ENCODE data around the gene RELT. TPM values are rescaled to one million over a fixed set of nuclear protein-coding genes. Genes with fewer than 3 reads are reported as not detected.

RELT gene
- total and polyA plus RNA-seq, 9 donors: 3.2 to 4.3 (median 3.7) TPM

DNA sequence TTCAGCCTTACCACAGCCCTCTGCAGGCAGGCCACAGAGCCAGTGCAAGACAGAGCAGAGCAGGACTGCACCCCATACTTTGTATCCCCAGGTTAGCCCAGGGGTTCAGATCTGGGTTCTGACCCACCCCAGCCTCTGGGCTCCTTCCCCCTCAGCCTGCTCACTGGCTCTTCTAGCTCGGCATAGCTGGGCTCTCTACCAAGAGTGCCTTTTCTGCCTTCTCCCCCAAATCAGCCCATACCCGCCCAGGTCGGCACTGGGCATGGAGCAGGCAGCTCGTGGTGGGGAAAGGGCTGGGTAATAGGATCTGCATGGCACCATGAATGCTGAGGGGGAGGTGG, 8.3 kb downstream of the RELT start:
- Histone ChIP-seq H3K4me3 (ENCODE audit: low read length) (no peak overlapping the region), H3K4me1 (ENCODE audit: control insufficient read depth, insufficient read depth, low read length) (peaks cover 98% of the 10 kb centered on the region), H3K27me3 (ENCODE audit: control insufficient read depth, insufficient read depth, low read length) (no peaks in the 10 kb centered on the region)

DNA sequence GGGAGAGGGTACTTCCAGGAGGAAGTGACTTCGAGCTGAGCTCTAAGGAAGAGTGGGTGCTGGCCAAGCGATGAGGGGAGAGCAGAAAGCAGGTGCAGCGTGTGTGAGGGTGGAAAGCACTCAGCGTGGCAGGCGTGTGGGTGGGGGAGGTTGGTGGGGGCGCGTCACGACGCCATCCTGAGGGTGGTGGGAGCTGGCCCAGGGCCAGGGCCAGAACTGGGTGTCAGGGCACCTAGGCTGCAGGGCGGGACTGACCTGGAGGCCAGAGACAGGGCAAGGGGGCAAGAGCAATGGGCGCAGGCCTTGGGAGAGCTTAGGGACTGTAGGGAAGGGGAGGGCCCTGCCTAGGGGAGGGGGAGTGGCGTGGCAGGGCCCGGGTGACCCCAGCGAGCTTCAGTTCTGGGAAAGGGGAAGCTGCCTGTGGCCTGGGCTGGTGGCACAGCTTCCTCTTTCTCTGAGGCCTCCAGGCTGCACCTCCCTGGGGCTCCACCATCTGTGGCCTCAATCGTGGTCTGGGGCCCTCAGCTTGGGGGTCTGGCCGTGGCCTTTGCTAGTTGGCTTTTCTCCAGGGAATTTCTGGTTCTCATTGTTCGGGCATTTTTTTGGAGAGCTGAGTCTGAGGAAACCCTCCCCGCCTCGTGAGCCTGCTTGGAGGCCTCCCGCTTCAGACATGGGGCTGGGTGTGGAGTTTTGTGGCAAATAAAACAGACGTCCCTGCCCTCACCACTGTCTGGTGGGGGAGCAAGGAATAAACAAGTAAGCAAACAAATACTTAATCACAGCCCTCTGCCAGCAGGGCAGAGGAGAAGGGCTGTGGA, 8.9 kb downstream of the RELT start:
- peaks cover 3% of the 10 kb centered on the region for H3K36me3 ChIP-seq (ENCODE audit: control insufficient read depth, insufficient read depth, low read length)
- DNase-seq: peak; percentile 76
- peaks cover 97% of the 10 kb centered on the region for H3K4me1 ChIP-seq (ENCODE audit: control insufficient read depth, insufficient read depth, low read length)
- peak overlapping the region; percentile 63 for H3K27ac ChIP-seq (ENCODE audit: low read length)
- H3K27me3 ChIP-seq (ENCODE audit: control insufficient read depth, insufficient read depth, low read length): no peaks in the 10 kb centered on the region
- no peaks in the 10 kb centered on the region for H3K9me3 ChIP-seq (replicated peaks; ENCODE audit: control insufficient read depth, low read depth, low read length)
- 65% methylated on average over 14 of the region's 21 CpGs for WGBS (ENCODE audit: insufficient coverage)
- H3K4me3 ChIP-seq (ENCODE audit: low read length): no peak overlapping the region

More for the DNA sequence above, 8.3 kb downstream of the RELT start:
- Histone ChIP-seq H3K27ac (ENCODE audit: low read length) (no peak overlapping the region), H3K9me3 (replicated peaks; ENCODE audit: control insufficient read depth, low read depth, low read length) (no peaks in the 10 kb centered on the region), H3K36me3 (ENCODE audit: control insufficient read depth, insufficient read depth, low read length) (peaks cover 2% of the 10 kb centered on the region)
- no peak for DNase-seq
- 43% methylated on average over 1 of the region's 4 CpGs for WGBS (ENCODE audit: insufficient coverage)

DNA sequence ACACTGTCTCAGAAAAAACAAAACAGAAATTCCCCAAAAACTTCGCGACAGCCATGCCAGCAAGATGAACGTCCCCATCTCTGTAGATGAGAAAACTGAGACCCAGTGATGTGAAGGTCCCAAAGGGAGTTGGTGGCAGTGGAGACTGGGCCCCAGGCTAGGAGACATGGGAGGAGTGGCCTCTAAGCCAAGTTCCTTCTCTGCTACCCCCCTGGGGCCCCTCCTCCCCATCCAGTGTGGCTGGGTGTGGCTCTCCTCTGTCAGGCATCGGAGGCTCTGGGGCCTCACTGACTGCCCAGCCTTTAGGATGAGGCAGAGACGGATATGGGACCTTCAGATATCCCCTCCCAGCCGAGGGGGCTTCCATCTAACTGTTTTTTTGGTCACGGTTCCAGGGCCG, 9.8 kb downstream of the RELT start:
- H3K4me1 ChIP-seq (ENCODE audit: control insufficient read depth, insufficient read depth, low read length): peaks cover 93% of the 10 kb centered on the region
- H3K36me3 ChIP-seq (ENCODE audit: control insufficient read depth, insufficient read depth, low read length): peaks cover 3% of the 10 kb centered on the region
- no peaks in the 10 kb centered on the region for H3K27me3 ChIP-seq (ENCODE audit: control insufficient read depth, insufficient read depth, low read length)
- WGBS (ENCODE audit: insufficient coverage): 47% methylated on average over 4 of the region's 8 CpGs
- no peaks in the 10 kb centered on the region for H3K9me3 ChIP-seq (replicated peaks; ENCODE audit: control insufficient read depth, low read depth, low read length)
- no peak overlapping the region for H3K4me3 ChIP-seq (ENCODE audit: low read length)
- peak overlapping the region; percentile 63 for H3K27ac ChIP-seq (ENCODE audit: low read length)
- peak; percentile 55 for DNase-seq

DNA sequence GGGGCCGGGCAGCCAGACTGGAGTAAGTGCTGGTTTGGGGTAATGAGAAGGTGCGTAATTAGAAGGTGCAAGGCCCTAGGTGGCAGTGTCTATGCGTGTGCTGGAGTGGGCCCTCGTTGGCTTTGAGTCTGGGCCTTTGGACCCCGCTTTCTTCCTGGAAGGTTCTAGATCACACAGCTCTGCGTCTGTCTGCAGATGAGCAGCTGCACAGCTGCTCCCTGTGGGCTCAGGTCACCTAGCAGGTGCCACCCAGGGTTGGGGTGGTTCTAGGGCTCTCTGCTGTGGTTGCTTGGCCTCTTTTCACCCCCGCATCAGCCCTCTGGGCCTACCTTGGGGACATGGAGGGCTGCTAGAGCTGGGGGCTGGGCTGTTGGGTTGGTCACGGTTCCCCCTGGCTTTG, 10.3 kb downstream of the RELT start:
- Histone ChIP-seq H3K4me1 (ENCODE audit: control insufficient read depth, insufficient read depth, low read length) (peaks cover 88% of the 10 kb centered on the region), H3K9me3 (replicated peaks; ENCODE audit: control insufficient read depth, low read depth, low read length) (no peaks in the 10 kb centered on the region), H3K36me3 (ENCODE audit: control insufficient read depth, insufficient read depth, low read length) (peaks cover 3% of the 10 kb centered on the region), H3K27ac (ENCODE audit: low read length) (peak overlapping the region; percentile 55), H3K4me3 (ENCODE audit: low read length) (no peak overlapping the region), H3K27me3 (ENCODE audit: control insufficient read depth, insufficient read depth, low read length) (no peaks in the 10 kb centered on the region)
- no peak for DNase-seq
- 93% methylated on average over 5 of the region's 8 CpGs for WGBS (ENCODE audit: insufficient coverage)

DNA sequence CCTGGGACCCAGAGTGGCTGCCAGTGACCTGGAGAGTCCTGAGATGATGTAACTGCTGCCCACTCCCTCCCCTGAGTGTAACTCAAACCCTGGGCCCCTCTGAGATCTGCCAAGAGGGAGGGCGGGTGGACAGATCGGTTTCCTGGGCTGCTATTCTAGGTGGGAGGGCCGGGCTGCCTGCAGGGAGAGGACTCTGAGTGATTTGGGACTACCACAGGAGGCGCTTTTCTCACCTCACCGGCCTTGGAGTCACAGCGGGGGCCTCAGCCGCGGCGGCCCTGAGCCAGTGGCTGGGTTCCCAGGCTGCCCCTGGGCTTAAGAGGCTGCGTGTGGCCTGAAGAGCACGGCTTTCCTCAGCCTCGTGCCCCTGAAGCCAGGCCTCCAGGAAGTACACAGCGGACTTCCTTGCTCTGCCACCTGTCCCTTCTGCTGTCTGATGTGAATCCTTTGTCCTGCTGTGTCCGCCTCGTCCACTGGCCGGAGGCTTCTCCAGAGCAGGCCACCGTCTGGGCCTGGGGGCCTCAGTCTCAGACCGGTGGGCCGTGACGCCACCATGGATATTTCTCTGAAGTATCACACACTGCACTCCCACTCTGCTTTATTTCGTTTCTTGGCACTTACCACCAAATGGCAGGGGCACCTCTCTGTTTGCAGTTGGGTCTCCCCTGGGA, 11.5 kb downstream of the RELT start:
- peak; percentile 63 for DNase-seq
- Histone ChIP-seq H3K27ac (ENCODE audit: low read length) (peak overlapping the region; percentile 74), H3K4me3 (ENCODE audit: low read length) (no peak overlapping the region), H3K9me3 (replicated peaks; ENCODE audit: control insufficient read depth, low read depth, low read length) (no peaks in the 10 kb centered on the region), H3K27me3 (ENCODE audit: control insufficient read depth, insufficient read depth, low read length) (no peaks in the 10 kb centered on the region), H3K4me1 (ENCODE audit: control insufficient read depth, insufficient read depth, low read length) (peaks cover 76% of the 10 kb centered on the region), H3K36me3 (ENCODE audit: control insufficient read depth, insufficient read depth, low read length) (peaks cover 3% of the 10 kb centered on the region)
- 41% methylated on average over 16 of the region's 21 CpGs for WGBS (ENCODE audit: insufficient coverage)

DNA sequence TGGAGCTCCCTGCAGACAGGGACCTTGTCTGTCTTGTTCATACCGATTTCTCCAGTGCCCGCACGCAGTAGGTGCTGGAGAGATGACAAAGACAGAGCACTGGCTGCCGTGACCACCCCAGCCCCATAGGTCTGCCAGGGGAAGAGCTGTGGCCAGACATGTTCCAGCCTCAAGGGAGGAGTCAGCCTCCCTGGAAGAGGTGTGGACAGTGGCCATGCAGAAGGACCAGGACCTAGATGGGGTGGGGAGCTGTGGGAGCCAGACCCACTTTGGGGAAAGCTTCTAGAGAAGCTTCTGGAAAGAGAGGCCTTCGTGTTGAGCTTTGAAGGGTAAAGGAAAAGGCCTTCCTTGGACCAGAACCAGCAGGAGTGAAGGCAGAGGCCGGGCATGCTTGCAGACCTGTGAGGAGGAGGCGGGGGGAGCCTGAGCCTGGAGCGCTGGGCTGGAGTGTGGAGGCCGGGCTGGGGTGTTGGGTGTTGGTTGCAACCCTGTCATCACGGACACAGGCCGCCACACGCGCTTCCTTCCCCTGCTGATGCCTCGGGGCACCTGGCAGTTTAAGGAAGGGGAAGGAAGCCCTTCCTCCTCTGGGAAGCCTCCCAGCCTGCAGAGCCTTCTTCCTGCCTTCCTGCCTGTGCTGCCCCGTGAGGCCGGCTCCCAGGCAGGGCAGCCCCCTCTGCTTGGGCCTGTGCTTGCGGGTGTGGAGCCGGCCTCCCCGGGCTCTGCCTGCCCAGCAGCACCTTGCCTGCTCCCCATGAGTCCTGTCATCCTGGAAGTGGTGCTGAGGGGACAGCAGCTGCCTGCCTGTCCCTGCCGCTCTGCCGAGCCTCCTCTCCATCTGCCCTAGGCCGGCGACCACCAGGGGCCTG, 12.3 kb downstream of the RELT start:
- 51% methylated on average over 18 of the region's 23 CpGs for WGBS (ENCODE audit: insufficient coverage)
- no peak overlapping the region for H3K4me3 ChIP-seq (ENCODE audit: low read length)
- no peaks in the 10 kb centered on the region for H3K27me3 ChIP-seq (ENCODE audit: control insufficient read depth, insufficient read depth, low read length)
- H3K27ac ChIP-seq (ENCODE audit: low read length): peak overlapping the region; percentile 74
- H3K9me3 ChIP-seq (replicated peaks; ENCODE audit: control insufficient read depth, low read depth, low read length): no peaks in the 10 kb centered on the region
- peak; percentile 67 for DNase-seq
- peaks cover 68% of the 10 kb centered on the region for H3K4me1 ChIP-seq (ENCODE audit: control insufficient read depth, insufficient read depth, low read length)
- peaks cover 3% of the 10 kb centered on the region for H3K36me3 ChIP-seq (ENCODE audit: control insufficient read depth, insufficient read depth, low read length)

DNA sequence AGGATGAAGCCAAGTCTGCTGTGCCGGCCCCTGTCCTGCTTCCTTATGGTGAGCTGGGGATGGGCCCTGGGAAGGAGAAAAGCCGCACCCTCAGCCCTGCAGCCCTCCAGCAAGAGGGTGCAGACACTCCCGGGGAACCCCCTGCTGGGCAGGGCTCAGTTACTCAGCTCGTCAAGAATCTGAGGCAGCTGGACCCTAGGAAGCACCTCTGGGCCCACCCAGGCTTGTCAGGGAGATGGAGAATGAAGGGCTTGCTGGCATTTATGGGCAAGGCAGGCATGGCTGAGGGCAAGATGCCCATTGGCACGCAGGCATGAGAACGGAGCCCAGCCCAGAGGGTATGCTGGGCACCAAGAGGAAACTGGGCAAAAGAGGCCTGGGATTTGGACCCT, 12.9 kb downstream of the RELT start:
- peaks cover 3% of the 10 kb centered on the region for H3K36me3 ChIP-seq (ENCODE audit: control insufficient read depth, insufficient read depth, low read length)
- H3K27me3 ChIP-seq (ENCODE audit: control insufficient read depth, insufficient read depth, low read length): no peaks in the 10 kb centered on the region
- DNase-seq: no peak
- H3K4me3 ChIP-seq (ENCODE audit: low read length): no peak overlapping the region
- no peak overlapping the region for H3K27ac ChIP-seq (ENCODE audit: low read length)
- peaks cover 62% of the 10 kb centered on the region for H3K4me1 ChIP-seq (ENCODE audit: control insufficient read depth, insufficient read depth, low read length)
- no peaks in the 10 kb centered on the region for H3K9me3 ChIP-seq (replicated peaks; ENCODE audit: control insufficient read depth, low read depth, low read length)
- 58% methylated on average over 4 of the region's 6 CpGs for WGBS (ENCODE audit: insufficient coverage)

DNA sequence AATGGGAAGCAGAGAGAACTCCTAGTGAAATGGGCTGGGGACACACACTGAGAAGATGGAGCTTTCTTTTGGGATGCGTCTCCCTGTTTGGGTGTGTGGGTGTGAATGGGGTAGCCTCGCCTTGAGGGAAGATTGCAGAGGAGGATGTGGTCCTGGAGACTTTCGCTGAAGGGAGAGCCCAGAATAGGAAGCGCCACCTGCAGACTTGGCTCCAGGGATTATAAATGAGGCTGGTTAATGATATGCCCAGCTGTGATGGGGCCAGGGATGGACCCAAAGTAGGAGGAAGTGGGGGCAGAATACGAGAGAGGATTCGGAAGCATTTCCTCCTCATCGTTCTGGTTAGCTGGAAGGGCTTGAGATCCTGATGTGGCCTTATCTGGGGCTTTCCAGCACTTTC, 13.7 kb downstream of the RELT start:
- H3K27ac ChIP-seq (ENCODE audit: low read length): no peak overlapping the region
- H3K4me1 ChIP-seq (ENCODE audit: control insufficient read depth, insufficient read depth, low read length): peaks cover 54% of the 10 kb centered on the region
- WGBS (ENCODE audit: insufficient coverage): 72% methylated on average over 4 of the region's 7 CpGs
- peaks cover 6% of the 10 kb centered on the region for H3K36me3 ChIP-seq (ENCODE audit: control insufficient read depth, insufficient read depth, low read length)
- no peak overlapping the region for H3K4me3 ChIP-seq (ENCODE audit: low read length)
- no peak for DNase-seq
- no peaks in the 10 kb centered on the region for H3K27me3 ChIP-seq (ENCODE audit: control insufficient read depth, insufficient read depth, low read length)
- no peaks in the 10 kb centered on the region for H3K9me3 ChIP-seq (replicated peaks; ENCODE audit: control insufficient read depth, low read depth, low read length)

DNA sequence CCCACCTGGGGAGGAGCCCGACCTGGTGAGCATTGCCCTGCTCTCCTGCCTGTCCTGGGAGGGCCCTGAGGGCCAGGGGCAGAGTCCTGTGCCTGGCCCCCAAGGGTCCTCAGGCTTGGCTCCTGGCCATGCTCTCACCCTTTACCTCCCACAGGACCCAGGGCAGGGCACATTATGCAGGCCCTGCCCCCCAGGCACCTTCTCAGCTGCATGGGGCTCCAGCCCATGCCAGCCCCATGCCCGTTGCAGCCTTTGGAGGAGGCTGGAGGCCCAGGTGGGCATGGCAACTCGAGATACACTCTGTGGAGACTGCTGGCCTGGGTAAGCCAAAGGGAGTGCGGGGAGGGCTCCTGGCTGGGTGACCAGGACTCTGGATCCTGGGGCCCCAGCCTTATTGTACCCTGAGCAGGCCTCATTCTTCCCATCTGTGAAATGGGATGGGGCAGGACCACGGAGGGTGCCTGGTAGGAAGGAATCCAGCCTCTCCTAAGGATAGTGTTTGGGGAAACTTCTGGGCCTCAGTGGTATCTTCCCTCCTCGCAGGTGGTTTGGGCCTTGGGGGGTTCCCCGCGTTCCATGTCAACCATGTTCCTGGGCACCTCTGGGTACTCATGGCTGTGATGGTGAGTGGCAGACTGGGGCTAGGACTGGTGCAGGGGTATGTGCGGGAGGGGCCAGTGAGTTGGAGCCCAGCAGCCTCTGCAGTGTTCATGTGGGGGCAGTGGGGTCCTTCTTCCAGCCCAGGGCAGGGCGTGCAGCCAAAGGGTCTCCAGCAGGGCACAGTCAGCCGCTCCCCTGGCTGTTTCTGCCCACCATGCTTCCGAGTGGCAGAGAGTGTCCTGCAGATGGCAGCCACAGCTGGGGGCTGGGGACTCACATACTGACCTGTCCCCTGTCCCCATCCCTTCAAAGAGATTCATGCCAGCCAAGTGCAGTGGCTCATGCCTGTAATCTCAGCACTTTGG, 14.7 kb downstream of the RELT start:
- DNase-seq: no peak
- no peak overlapping the region for H3K4me3 ChIP-seq (ENCODE audit: low read length)
- H3K36me3 ChIP-seq (ENCODE audit: control insufficient read depth, insufficient read depth, low read length): peaks cover 11% of the 10 kb centered on the region
- H3K27me3 ChIP-seq (ENCODE audit: control insufficient read depth, insufficient read depth, low read length): no peaks in the 10 kb centered on the region
- H3K9me3 ChIP-seq (replicated peaks; ENCODE audit: control insufficient read depth, low read depth, low read length): no peaks in the 10 kb centered on the region
- no peak overlapping the region for H3K27ac ChIP-seq (ENCODE audit: low read length)
- WGBS (ENCODE audit: insufficient coverage): 87% methylated on average over 12 of the region's 12 CpGs
- H3K4me1 ChIP-seq (ENCODE audit: control insufficient read depth, insufficient read depth, low read length): peaks cover 45% of the 10 kb centered on the region
